Activated naive CD4-positive, alpha-beta T cell treated with Interleukin-2 at 50 U/mL for 16 hours (primary cell): ENCODE data around the gene DPP10.
"Not testable (repeated sequence)": the region's sequence is repeated elsewhere in the genome, so short reads cannot be mapped to it uniquely, and the experiment has no call there.

Experiments
- DNase-seq: peaks from one replicate; pipeline ENCODE4 v3.0.0-alpha.2; 2020

The DPP10 gene

DNA sequence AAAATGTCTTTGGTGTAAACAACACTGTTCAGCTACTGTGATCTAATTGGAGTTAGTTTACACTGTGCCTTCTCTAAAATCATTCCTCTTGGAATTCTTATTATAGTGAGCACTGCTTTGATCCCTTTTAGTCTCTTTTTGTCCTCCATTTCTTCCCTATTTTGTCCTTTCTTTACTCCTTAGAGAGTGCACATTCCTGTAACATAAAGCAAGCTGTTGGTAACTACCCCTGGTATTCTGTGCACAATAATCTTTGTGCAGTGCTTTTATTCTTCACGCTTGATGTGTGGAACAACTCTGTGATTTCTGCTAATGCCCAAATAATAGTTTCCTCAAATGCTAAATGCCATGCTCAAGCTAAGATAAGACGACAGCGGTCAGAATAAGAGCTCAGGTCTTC, 401.5 kb downstream of the DPP10 start:
- DNase-seq = no peak

DNA sequence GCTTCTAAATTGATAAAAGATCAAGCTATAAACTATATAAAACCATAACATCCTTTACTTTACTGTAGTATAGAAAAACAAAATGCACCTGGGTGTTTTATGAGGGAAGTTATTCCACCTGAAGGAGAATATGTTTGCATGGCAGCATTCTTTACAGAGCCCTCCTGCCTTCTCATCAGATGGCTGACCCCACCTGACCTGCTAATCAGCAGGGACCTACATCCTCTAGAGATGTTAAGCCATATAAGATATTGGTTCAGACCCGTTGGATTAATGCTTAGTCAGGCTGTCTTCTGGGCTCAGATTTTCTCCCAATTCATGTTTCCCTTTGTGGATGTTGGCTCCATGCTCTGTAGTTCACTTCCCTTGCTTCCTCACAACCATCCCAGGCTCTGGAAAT, 414.8 kb downstream of the DPP10 start:
- no peak for DNase-seq

DNA sequence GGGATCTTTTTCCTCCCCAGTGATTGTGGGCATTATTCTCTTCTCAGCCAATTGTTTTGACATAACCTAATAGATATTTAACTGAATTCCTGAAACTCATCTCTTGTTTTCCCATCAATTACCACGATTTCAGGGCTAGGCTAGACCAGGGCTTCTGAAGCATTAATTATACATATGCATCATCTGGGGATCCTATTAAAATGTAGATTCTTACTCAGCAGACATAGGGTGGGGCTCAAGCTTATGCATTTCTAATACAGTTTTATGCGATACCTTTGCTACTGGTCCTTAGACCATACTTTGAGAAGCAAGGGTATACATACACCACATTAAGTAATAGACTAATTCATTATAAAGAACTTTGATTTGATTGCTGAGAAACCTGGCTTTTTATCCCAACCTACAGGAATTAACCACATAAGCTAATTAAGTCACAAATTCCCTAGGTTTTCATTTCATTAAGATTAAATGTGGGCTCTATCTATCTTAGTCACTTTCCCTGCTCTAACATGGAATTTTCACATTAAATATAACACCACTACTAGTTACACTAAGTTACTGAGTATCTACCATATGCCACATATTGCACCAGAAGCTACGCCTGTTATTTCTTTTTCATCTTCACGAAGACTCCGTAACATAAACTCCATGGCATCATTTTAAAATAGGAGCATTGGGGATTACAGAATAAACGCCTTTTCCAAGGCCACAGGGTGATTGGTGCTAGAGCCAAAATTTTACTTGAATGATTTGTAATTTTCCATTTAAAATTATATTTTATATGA, 417.5 kb downstream of the DPP10 start:
- DNase-seq = no peak

DNA sequence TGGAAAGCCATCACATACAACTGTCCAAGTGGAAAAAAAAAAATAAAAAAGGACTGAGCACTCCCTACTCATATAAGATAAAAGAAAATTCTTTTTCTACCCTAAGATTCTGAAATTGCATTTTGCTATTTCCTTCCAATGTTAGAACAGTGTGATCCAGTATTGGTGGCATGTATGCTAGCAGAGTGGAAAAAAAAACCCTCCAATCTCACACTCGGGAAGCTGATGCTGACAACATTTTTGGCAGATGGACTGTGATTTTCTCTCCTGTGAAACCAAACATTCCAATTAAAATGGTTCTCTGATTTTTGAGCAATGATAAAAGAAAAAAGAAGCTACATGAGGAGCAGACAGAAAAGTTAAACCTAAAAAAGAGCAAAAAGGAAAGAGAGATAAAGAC, 419.8 kb downstream of the DPP10 start:
- DNase-seq = no peak

DNA sequence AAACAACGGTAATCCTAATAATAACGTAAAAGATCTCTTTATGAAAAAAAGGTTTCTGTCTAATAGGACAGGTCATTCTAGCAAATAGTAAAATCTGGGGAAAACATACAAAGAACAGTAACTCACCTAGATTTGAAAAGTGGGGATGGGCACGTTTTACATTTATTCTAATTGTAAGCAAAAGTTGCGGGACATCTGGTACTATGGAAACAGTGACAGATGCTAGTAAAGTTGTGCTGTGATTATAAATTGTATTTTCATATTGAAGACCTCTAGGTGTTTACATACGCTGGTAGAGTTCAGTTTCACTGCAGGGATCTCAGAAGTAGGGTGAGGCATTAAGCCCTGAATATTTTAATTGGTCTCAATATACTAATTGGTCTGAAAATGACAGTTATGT, 422.5 kb downstream of the DPP10 start:
- DNase-seq = no peak

DNA sequence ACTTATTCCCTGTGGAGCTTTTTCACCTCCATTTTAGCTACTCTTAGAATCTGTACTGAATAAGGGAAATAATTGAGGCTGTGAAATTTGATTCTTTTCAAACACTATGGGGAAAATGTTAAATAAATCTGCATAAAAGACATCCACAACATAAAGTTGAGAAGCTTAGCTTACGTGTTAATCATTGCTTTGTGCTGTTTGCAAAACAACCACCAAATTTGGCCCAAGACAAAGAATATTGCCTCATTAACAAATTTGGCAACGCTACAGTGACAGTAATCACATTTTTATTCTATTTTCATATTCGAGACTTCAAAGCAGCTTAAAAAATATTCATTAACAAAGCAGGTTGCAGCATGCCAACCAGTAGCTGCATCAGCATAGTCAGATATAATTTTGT, 437.6 kb downstream of the DPP10 start:
- DNase-seq = no peak

DNA sequence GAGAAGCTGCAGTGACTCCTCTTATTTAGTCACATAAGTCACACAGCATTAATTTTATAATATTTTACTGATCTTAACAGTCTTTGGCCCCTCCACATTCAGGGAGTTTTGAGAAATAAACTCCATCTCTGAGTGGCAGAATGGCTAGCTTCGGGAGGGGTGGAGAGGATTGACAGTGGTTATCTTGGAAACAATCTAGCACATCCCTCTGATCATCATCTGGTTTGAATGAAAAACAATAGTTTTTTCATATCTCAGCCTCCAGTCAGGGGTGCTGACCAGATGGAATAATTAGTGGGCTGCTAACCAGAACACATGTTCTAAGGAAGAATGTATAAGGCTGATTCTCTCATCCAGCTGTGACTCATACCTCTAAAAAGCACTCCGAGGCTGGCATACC, 477.5 kb downstream of the DPP10 start:
- DNase-seq = no peak

DNA sequence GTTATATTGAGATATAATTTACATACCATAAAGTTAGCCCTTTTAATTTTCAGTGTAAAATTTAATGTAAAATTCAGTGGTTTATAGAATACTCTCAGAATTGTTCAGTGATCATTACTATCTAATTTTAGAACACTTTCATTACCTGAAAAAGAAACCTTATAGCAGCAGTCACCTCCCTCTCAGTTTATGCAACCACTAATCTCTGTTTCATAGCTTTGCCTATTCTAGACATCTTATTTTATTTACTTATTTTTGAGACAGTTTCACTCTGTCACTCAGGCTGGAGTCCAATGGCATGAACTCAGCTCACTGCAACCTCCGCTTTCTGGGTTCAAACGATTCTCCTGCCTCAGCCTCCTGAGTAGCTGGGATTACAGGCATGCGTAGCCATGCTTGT, 479.6 kb downstream of the DPP10 start:
- DNase-seq = no peak

DNA sequence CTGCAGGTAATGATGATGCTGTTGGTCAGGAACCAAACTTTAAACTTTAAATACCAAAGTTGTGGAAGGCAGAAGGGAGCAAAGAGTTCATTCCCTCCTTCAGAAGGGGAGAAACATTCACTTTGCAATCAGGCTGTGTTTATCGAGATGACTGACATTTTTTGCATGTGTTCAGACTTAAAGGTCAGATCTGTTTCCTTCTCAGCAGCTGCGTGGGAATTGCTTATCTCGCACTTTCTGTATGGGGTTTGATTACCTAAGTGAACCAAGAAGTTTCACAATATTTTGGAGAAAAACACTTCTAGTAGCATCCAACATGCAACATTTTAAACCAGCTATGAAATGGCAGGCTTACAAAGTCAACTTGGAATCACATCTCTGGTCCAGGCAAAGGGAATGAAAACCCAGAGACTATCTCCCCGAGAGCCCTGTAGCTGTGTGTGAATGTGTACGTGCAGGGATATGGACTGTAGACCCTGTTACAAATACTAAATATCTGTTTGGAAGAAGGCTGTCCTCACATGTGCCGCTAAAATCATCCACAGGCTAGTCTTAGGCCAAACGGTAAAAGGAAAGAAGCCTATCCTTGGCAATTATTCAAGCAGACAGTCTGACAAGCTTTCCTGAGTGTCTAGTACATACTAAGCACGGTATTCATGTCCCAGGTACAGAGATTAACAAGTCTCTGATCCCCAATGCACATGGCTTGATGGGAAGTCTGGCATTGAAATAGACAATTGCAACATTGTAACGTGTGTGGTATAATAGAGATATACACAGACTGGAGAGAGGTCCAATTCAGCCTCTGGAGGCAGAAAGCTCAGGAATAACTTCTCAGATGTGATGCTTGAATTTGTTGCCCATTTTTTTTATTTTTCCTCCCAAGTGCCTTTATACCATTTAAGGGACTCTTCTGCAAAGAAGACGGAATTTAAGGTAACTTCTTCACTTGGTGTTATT, 483.1 kb downstream of the DPP10 start:
- DNase-seq = no peak

DNA sequence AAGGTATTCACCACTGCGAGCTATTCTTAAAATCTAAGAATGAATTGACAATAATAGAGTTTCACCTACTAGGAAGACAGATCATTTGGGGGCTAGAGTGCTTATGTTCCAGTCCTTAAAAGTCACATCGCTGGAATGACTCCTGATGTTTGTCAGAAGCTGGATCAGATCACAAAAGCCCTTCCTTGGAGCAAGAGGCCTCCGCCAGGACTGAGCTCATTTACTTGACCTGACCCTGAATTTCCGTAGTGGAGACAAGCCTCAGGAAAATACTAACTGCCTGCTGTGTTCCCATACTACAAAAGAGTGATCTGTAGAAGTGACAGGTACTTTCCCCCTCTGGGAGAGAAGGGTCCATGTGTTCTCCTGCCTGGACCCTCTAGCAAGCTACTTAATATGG, 483.9 kb downstream of the DPP10 start:
- no peak for DNase-seq

DNA sequence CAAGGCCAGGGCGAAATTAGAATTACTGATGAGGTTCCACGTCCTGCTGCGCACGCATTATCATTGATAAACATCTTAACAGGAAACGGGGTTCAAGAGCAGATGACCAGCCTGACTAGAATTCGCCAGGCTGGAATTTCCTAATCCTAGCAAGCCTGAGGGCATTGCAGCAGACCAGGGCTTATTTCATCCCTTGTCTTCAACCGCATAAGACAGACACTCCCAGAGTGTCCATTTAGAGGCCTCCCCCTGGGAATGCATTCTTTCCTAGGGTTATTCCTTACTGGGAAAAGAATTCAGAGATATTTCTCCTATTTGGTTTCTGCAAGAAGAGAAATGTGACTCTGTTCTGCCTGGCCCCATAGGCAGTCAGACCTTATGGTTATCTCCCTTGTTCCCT, 486.8 kb downstream of the DPP10 start:
- no peak for DNase-seq

DNA sequence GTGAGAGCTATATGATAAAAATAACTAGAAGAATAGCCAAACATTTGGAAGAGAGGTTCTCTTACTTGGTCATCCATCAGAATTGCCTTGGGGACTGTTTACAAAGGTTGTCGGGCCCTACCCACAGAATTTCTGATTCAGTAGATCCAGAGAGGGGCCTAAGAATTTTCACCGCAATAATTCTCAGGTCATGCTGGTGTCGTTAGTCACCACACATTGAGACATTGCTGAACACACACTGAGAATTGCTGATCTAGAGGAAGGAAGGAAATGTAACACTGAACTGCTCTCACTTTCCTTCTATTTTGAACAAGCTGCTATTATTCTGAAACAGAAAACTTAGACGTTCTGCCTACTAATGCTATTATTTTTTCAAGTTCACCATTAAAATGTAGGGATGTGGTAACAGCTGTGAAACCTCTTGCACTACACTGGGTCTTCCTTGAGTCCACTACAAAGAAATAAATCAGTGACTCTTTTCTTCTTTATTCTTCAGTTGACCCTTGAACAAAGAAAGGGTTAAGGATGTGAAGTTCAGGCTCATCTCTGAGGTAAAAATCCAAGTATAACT, 491.3 kb downstream of the DPP10 start:
- DNase-seq = no peak

DNA sequence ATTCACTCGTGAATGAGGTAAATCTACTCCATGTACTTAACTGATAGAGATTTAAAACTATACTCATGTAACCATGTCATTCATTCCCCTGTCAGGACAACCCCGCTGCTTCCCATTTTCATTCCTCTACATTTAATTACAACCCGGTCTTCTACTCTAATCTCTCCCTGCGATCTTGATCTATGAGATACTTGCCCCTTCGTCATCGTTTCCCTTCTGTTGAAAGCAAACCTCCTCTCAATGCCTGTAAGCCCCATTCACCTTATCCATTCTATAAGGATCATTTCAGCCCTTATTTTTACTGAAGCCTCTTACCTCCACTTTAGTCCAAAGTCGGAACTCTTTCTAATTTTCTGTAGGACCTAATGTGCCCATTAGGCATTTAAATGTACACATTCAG, 492.6 kb downstream of the DPP10 start:
- no peak for DNase-seq

DNA sequence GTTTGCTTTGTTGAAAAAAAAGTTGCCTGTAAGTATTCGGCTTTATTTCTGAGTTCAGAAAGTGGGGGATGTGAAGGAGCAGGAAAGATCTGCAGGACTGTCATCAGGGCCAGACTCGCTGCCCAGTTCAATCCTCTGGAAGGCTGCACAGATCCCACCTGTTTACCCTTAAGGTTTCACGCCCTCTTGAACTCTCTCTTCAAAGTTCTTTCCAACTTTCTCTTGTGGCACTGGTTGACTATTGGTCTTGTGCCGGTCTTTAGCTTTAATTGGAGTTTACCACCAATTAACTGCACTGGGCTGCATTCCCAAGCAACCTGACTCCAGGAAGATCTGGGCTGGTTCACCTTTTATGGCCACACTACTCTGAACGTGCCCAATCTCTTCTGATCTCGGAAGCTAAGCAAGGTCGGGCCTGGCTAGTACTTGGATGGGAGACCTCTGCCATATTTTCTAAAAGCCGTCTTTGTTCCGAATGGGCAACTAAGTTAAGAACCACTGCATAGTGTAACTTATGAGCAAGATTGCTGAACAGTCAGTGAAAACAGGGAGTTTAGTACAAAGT, 495.0 kb downstream of the DPP10 start:
- no peak for DNase-seq

DNA sequence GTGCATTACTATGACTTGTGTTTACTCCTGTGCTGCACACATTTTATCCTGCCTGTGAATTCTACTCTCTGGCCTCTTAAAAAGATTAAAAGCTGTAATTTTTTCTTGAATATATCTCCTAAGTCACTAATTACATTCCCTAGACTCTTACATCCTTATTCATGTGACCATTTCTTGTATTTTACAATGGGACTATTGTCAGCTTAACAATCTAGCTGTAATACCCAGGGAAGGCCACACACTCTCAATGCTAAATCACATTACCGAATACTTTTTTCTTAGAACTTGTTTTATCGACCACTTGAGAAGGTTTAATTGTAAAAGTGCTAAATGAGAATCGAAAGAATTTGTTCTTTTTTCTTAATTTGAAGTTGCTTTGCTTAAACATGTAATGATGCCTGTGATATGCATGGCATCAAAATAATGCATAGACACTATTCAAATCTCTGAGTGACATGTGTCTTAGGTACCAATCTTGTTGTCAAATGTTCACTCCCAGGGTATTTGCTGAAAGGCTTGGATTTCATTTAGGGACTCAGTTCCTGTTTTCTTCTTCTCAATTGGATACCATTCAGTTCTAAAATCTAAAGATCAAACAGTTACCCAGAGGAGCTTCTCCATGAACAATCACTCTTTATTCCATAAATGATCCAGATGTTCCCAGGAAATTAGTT, 498.5 kb downstream of the DPP10 start:
- no peak for DNase-seq

DNA sequence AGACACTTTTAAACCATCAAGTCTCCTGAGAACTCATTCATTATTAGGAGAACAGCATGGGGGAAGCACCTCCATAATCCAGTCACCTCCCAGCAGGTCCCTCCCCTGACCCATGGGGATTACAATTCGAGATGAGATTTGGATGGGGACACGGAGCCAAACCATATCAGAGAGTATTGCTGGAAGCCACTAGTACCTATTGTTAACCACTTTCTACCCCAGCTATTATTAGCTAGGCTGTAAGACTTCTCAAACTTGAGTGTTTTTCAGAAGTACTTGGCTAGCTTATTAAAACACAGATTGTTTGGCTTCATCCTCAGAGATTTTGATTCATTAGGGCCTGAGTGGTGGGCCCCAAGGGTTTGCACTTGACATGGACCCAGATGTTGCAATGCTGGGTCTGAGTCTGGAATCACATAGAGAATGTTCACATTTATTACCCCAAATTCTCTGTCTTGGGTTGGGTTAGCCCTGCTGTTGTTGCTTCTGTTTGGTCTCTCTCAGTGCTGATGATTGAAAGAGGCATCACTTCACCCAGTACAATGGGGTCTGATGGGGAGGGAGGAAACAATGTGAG, 506.9 kb downstream of the DPP10 start:
- DNase-seq = no peak

DNA sequence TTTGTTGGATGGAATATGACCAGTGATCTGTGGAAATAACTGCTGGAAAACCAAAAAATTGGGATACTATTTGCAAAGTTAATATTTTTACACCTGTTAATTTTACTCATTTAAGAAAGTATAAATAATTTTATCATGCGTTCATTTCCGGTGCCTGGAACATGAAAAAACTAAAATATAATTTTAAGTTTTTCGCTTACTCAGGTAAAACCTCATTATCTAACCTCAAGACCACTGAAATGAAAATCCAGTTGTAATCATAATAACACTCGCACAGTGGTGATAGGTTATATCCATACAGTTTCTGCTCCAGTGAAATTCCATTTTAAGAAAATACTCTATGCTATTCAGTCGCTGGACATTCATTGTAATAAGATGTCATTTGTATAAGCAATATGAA, 517.9 kb downstream of the DPP10 start:
- no peak for DNase-seq

DNA sequence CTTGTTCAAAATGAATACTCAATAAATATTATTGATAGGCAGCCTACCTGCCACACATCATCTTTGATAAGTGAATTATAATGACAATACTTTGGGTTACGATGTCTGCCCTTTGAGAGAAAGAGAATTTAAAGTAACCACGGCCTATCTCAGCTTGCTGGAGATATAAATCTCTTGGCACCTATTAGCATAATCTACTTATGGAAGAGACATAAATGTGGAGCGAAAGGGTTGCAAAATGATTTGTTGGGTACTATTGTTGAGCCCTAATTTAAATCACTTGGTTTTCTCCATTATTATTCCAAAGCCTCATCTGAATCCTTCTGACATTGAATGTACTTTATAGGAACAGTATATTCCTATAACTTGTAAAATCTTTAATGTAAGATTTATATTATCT, 520.1 kb downstream of the DPP10 start:
- no peak for DNase-seq

DNA sequence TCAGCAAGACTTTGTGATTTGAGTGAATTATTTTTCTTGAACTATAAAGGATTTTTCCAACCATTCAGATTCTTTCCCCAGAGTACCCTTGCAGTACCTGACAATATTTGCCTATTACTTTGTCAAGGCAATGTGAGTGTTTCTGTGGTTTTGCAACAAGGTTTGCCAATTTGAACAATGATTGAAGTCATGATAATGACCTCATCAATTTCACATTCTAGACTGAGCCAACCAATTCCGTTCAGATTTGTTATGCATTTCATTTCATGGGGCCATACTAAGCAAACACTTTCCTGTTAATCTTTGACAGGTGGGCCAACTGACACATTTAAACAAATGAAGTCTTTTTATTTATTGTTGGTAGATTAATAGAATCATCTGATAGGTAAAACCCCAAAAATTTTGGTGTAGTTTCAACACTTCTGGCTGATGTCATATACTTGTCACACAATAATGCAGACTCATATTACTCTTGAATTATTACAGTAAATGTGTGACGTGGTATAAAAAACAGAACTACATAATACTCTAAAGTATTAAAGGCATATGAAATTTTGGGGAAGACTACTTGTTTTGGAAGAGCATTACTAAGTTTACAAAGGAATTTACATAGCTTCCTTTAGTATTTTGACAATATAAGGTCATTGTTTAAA, 526.4 kb downstream of the DPP10 start:
- DNase-seq = no peak

DNA sequence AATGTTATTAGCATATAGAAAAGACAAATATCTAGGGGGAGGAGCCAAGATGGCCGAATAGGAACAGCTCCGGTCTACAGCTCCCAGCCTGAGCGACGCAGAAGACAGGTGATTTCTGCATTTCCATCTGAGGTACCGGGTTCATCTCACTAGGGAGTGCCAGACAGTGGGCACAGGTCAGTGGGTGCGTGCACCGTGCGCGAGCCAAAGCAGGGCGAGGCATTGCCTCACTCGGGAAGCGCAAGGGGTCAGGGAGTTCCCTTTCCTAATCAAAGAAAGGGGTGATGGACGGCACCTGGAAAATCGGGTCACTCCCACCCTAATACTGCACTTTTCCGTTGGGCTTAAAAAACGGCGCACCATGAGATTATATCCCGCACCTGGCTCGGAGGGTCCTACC, 561.9 kb downstream of the DPP10 start:
- not testable (repeated sequence) for DNase-seq

DNA sequence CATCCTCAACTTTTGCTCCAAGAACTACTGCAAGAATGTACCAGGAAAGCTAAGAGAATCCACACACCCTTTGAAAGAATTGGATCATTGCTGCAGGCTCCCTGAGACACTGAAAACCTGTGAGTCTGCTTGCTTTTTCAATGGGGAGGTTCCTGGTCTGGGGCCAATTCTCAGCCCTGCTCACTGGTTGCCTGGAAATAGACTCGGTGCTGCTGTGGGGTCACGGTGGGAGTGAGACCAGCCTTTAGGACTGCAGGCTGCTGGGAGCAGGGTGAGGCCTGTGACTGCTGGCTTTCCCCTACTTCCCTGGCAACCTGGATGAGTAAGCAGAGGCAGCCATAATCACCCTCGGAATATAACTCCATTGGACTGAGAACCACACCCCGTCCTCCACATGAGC, 569.3 kb downstream of the DPP10 start:
- DNase-seq = no peak

DNA sequence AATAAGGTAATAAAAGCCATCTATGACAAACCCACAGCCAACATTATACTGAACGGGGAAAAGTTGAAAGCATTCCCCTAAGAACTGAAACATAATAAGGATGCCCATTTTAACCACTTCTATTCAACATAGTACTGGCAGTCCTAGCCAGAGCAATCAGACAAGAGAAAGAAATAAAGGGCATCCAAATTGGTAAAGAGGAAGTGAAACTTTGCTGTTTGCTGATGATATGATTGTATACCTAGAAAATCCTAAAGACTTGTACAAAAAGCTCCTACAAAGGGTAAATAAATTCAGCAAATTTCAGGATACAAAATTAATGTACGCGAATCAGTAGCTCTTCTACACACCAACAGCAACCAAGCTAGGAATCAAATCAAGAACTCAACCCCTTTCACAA, 579.6 kb downstream of the DPP10 start:
- not testable (repeated sequence) for DNase-seq
